Immature natural killer cell (primary cell): ENCODE data around the gene MEIOB. TPM values are rescaled to one million over a fixed set of nuclear protein-coding genes. Genes with fewer than 3 reads are reported as not detected.

Experiments used
- DNase-seq, 3 donors: peaks; one replicate each; pipeline ENCODE4 v3.0.0; 2022; ENCODE audit warnings: mixed read lengths in 1 of 3
- H3K27ac Mint-ChIP-seq, 6 donors: one replicate each; pipeline ENCODE4 v1.8.0; 2020; ENCODE audit warnings: mixed read lengths in 6 of 6, mild to moderate bottlenecking in 5 of 6, inconsistent platforms in 4 of 6, moderate library complexity in 3 of 6
- H3K27me3 Mint-ChIP-seq, 3 donors: one replicate each; pipeline ENCODE4 v1.8.0; 2020 to 2021; ENCODE audit warnings: low read depth in 3 of 3, mild to moderate bottlenecking in 3 of 3, mixed read lengths in 3 of 3, moderate library complexity in 3 of 3, inconsistent platforms in 1 of 3
- H3K36me3 Mint-ChIP-seq, 3 donors: one replicate each; pipeline ENCODE4 v1.8.0; 2020; ENCODE audit warnings: mixed read lengths in 3 of 3, inconsistent platforms in 2 of 3, mild to moderate bottlenecking in 2 of 3
- H3K4me1 Mint-ChIP-seq, 2 donors: one replicate each; pipeline ENCODE4 v1.8.0; 2020; ENCODE audit warnings: inconsistent platforms in 2 of 2, mild to moderate bottlenecking in 2 of 2, mixed read lengths in 2 of 2, moderate library complexity in 1 of 2
- H3K4me3 Mint-ChIP-seq, 5 donors: one replicate each; pipeline ENCODE4 v1.8.0; 2020; ENCODE audit warnings: mild to moderate bottlenecking in 5 of 5, mixed read lengths in 5 of 5, inconsistent platforms in 3 of 5, moderate library complexity in 3 of 5
- H3K9me3 Mint-ChIP-seq, 6 donors: one replicate each; pipeline ENCODE4 v1.8.0; 2020; ENCODE audit warnings: mild to moderate bottlenecking in 6 of 6, mixed read lengths in 6 of 6, inconsistent platforms in 4 of 6, moderate library complexity in 3 of 6
- polyA plus RNA-seq, 3 donors: library from polyadenylated mRNA; unstranded; fragments of 300-500 nt; fragmentation: Illumina TruSeq; gene quantifications; one replicate each; pipeline ENCODE4 v1.2.3, GENCODE V29; 2021

Gene MEIOB
- polyA plus RNA-seq, 3 donors from 2014 or later: not detected

DNA sequence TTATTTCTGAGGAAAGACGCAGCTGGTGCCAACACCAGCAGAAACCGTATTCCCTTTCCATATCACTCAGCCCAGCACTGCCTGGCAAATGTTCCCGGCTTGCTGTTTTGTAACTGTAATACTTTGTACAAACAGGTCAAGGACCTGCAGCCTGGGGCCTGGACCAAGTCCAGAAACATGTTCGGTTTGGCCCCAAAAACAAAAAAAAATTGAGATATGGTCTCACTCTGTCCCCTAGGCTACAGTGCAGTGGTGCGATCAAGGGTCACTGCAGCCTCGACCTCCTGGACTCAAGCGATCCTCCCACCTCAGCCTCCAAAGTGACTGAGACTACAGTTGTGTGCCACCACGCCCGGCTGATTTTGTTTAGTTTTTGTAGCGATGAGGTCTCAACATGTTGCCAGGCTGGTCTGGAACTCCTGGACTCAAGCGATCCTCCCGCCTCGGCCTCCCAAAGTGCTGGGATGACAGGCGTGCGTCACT is 46.5 kb downstream of the MEIOB start:
- H3K4me1 Mint-ChIP-seq: peaks cover 34 to 44% of the 10 kb centered on the region in 2 donors
- H3K9me3 Mint-ChIP-seq: no peaks in the 10 kb centered on the region
- H3K27ac Mint-ChIP-seq: peak overlapping the region in 5 of 6 donors; percentile 67 to 87 (median 84)
- H3K27me3 Mint-ChIP-seq: peaks cover 8 to 14% (median 11%) of the 10 kb centered on the region in 3 donors
- H3K36me3 Mint-ChIP-seq: no peaks in the 10 kb centered on the region
- H3K4me3 Mint-ChIP-seq: peak overlapping the region; percentile 78 to 83 (median 82)
- no peak for DNase-seq

- no peak for DNase-seq
- Mint-ChIP-seq H3K4me3 (peak overlapping the region in 3 of 5 donors; percentile 15 to 41 (median 19)), H3K36me3 (no peaks in the 10 kb centered on the region), H3K4me1 (peaks cover 29 to 35% of the 10 kb centered on the region in 2 donors), H3K9me3 (no peaks in the 10 kb centered on the region), H3K27me3 (peaks cover 8 to 14% (median 11%) of the 10 kb centered on the region in 3 donors), H3K27ac (peak overlapping the region in 1 of 6 donors; percentile 48)
Measured at GRCh38 chr16:1823821-1824220, 48.1 kb downstream of the MEIOB start.

DNA sequence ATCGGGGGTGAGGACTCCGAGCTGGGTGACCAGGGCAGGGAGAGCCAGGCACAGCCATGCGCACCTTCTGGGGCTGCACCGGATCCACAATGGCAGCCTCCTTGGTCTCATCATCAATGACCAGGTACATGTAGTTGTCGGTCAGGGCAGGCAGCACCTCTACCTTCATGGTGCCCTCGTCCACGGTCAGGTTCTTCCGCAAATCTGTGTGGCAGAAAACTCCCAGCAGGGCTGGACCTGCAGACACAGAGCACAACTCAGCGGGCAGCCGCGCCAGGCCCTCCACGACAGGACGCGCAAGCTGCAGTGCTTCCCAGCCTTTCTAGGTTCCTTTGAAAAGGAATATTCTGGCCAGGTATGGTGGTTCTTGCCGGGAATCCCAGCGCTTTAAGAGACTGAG is 49.2 kb downstream of the MEIOB start:
- no peak overlapping the region for H3K4me3 Mint-ChIP-seq
- H3K4me1 Mint-ChIP-seq: peaks cover 27% of the 10 kb centered on the region in 2 donors
- no peak for DNase-seq
- H3K36me3 Mint-ChIP-seq: no peaks in the 10 kb centered on the region
- H3K27ac Mint-ChIP-seq: no peak overlapping the region
- no peaks in the 10 kb centered on the region for H3K9me3 Mint-ChIP-seq
- peaks cover 8 to 14% (median 11%) of the 10 kb centered on the region in 3 donors for H3K27me3 Mint-ChIP-seq

- peak overlapping the region in 1 of 6 donors; percentile 17 for H3K27ac Mint-ChIP-seq
- no peak for DNase-seq
- H3K27me3 Mint-ChIP-seq: peaks cover 6 to 7% (median 7%) of the 10 kb centered on the region in 3 donors
- H3K36me3 Mint-ChIP-seq: no peaks in the 10 kb centered on the region
- no peaks in the 10 kb centered on the region for H3K9me3 Mint-ChIP-seq
- peaks cover 19 to 20% of the 10 kb centered on the region in 2 donors for H3K4me1 Mint-ChIP-seq
- H3K4me3 Mint-ChIP-seq: no peak overlapping the region
Measured at GRCh38 chr16:1821861-1822611, 49.9 kb downstream of the MEIOB start.

DNA sequence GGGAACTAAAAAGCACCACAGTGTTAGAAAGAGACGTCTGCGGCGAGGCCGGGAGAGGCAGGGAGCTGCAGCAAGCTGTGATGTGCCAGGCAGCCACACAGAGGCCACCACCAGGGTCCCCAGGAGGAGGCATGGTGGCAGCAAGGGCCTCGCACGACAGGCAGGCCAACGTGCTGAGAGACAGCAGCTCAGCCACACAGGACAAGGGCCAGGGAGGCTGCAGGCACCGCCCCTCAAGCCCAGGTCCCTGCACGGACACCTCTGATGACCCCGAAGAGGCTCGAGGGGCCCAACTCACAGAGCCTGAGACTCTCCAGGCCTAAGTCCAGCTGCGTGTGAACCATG is 51.0 kb downstream of the MEIOB start:
- DNase-seq: no peak
- Mint-ChIP-seq H3K4me1 (peaks cover 18% of the 10 kb centered on the region in 2 donors), H3K9me3 (no peaks in the 10 kb centered on the region), H3K36me3 (no peaks in the 10 kb centered on the region), H3K27me3 (peaks cover 2 to 4% (median 2%) of the 10 kb centered on the region in 3 donors), H3K27ac (no peak overlapping the region), H3K4me3 (no peak overlapping the region)

GRCh38 chr16:1820096-1820945 is 51.6 kb downstream of the MEIOB start:
- no peak overlapping the region for H3K27ac Mint-ChIP-seq
- H3K4me1 Mint-ChIP-seq: peaks cover 13 to 15% of the 10 kb centered on the region in 2 donors

GRCh38 chr16:1819611-1820010 is 52.4 kb downstream of the MEIOB start:
- H3K4me1 Mint-ChIP-seq: peaks cover 10 to 16% of the 10 kb centered on the region in 2 donors
- DNase-seq: no peak
- H3K4me3 Mint-ChIP-seq: no peak overlapping the region
- peaks cover 6 to 8% (median 7%) of the 10 kb centered on the region in 3 donors for H3K36me3 Mint-ChIP-seq
- H3K27ac Mint-ChIP-seq: peak overlapping the region in 2 of 6 donors; percentile 40 to 57
- H3K27me3 Mint-ChIP-seq: peaks cover 2 to 3% (median 2%) of the 10 kb centered on the region in 3 donors
- H3K9me3 Mint-ChIP-seq: peaks cover 0 to 3% (median 0%) of the 10 kb centered on the region in 6 donors

More at GRCh38 chr16:1820096-1820945, 51.6 kb downstream of the MEIOB start:
- Mint-ChIP-seq H3K27me3 (peaks cover 2 to 4% (median 2%) of the 10 kb centered on the region in 3 donors), H3K9me3 (peaks cover 0 to under 1% (median 0%) of the 10 kb centered on the region in 6 donors), H3K36me3 (peaks cover 1 to 2% (median 2%) of the 10 kb centered on the region in 3 donors), H3K4me3 (no peak overlapping the region)
- DNase-seq: no peak

GRCh38 chr16:1818873-1819525 is 53.0 kb downstream of the MEIOB start:
- DNase-seq: no peak
- Mint-ChIP-seq H3K9me3 (peaks cover 0 to 3% (median 0%) of the 10 kb centered on the region in 6 donors), H3K4me3 (no peak overlapping the region), H3K4me1 (peaks cover 4 to 10% of the 10 kb centered on the region in 2 donors), H3K36me3 (peaks cover 6 to 8% (median 7%) of the 10 kb centered on the region in 3 donors), H3K27ac (peak overlapping the region in 3 of 6 donors; percentile 40 to 71 (median 57)), H3K27me3 (peaks cover 2% of the 10 kb centered on the region in 3 donors)

- H3K36me3 Mint-ChIP-seq: peaks cover 7 to 13% (median 8%) of the 10 kb centered on the region in 3 donors
- H3K9me3 Mint-ChIP-seq: peaks cover 0 to 3% (median 0%) of the 10 kb centered on the region in 6 donors
- DNase-seq: no peak
- H3K27ac Mint-ChIP-seq: no peak overlapping the region
- H3K4me1 Mint-ChIP-seq: peaks cover 0 to 8% of the 10 kb centered on the region in 2 donors
- no peak overlapping the region for H3K4me3 Mint-ChIP-seq
- H3K27me3 Mint-ChIP-seq: peaks cover 0 to 4% (median 2%) of the 10 kb centered on the region in 3 donors
Measured at GRCh38 chr16:1818204-1818872, 53.6 kb downstream of the MEIOB start.

DNA sequence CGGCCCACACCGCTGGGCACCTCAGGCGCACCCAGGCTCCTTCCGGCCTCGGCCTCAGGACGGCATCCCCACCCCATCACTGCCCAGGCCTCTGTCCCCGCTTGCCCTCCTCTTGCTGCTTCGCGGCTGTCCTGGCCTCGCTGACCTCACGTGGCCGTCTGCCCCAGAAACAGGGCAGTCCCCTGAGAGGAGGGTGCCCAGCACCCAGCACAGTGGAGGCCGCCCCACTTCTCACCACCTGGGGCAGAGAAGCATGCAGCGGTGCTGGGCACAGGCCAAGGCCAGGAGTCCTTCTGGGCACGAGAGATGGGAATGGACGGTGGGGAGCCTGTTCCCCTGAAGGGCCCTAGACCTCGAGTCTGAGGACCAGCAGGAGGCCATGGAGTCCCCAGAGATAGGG is 54.2 kb downstream of the MEIOB start:
- Mint-ChIP-seq H3K9me3 (peaks cover 0 to 3% (median 0%) of the 10 kb centered on the region in 6 donors), H3K27ac (no peak overlapping the region), H3K4me1 (peaks cover 4 to 12% of the 10 kb centered on the region in 2 donors), H3K27me3 (peaks cover 0 to 4% (median 2%) of the 10 kb centered on the region in 3 donors), H3K36me3 (peaks cover 7 to 16% (median 8%) of the 10 kb centered on the region in 3 donors), H3K4me3 (no peak overlapping the region)
- no peak for DNase-seq

DNA sequence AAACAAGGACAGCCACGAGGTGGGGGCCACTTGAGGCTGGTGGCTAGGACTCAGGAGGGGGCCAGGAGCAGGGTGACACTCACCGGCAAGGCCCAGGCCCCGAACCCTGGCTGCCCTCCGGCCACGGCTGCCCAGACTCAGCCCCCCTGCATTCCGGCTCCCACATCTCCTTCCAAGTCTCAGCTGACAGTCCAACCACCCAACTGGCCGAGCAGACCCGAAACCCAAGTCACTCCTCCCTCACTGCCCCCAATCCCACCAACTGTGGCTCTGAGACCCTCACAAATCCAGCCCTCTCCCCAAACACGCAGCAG is 54.7 kb downstream of the MEIOB start:
- Mint-ChIP-seq H3K4me1 (peaks cover 4 to 12% of the 10 kb centered on the region in 2 donors), H3K9me3 (peaks cover 0 to 3% (median 0%) of the 10 kb centered on the region in 6 donors), H3K4me3 (no peak overlapping the region), H3K27me3 (peaks cover 0 to 4% (median 2%) of the 10 kb centered on the region in 3 donors), H3K27ac (peak overlapping the region in 1 of 6 donors; percentile 1), H3K36me3 (peaks cover 7 to 16% (median 8%) of the 10 kb centered on the region in 3 donors)
- DNase-seq: no peak

DNA sequence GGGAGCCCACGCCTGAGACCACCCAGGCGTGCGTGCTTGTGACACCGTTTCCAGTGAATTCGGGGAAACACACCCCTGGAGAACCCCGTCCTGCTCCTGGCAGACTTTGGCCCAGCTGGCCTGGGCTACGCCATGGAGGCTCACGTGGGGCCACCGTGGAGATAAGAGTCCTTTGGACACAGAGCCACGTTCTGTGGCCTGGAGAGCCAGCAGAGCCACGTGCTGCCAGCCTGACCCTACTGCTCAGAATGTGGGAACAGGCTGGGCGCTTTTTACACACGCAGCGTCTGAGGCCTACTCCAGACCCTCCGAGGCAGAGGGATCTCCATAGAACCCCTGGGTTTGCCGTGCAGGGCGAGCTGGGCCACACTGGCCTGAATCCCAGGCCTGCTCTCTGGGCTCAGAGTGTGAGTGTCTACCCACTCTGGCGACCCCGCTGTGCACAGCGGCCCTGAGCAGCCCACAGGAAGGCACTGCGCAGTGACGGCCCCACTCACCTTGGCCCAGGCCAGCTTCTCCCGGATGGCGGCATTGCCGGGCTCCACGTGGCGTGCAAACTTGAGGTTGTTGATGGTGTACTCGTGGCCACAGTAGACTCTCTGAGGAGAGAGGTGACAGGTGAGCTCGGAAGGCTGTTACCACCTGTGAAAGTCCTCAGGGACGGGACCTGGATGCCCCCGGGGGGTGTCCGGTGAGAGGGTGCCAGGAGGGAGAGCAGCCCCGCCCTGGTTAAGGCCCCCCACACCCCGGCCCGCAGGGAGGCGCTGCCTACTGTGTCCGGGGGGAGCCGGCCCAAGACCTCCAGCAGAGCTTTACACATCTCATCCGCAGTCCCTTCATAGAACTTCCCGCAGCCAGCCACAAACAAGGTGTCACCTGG is 55.3 kb downstream of the MEIOB start:
- Mint-ChIP-seq H3K4me3 (no peak overlapping the region), H3K4me1 (peaks cover 4 to 12% of the 10 kb centered on the region in 2 donors), H3K27ac (no peak overlapping the region), H3K27me3 (peaks cover 0 to 4% (median 2%) of the 10 kb centered on the region in 3 donors), H3K9me3 (peaks cover 0 to 3% (median 0%) of the 10 kb centered on the region in 6 donors), H3K36me3 (peaks cover 7 to 16% (median 8%) of the 10 kb centered on the region in 3 donors)
- DNase-seq: no peak
